Measurements from ENCODE around the gene SLTM.
"Not testable (repeated sequence)": the region's sequence is repeated elsewhere in the genome, so short reads cannot be mapped to it uniquely, and the experiment has no call there.

GRCh38 chr15:58920447-58920846 lies 13.0 kb downstream of the SLTM start:
- TF ChIP-seq ZNF629 (tag by site-specific recombination; IDR thresholded peaks at IDR 0.05); ZNF350 (tag by site-specific recombination; IDR thresholded peaks at IDR 0.05); YY1 (tag by site-specific recombination; IDR thresholded peaks at IDR 0.05); ZNF416 (tag by site-specific recombination; IDR thresholded peaks at IDR 0.05); GLIS2 (tag by site-specific recombination; IDR thresholded peaks at IDR 0.05); TCF7L2 (IDR thresholded peaks at IDR 0.05; ENCODE audit: borderline replicate concordance, low read depth, low read length): not testable (repeated sequence)
- TF ChIP-seq, protein P1, sequence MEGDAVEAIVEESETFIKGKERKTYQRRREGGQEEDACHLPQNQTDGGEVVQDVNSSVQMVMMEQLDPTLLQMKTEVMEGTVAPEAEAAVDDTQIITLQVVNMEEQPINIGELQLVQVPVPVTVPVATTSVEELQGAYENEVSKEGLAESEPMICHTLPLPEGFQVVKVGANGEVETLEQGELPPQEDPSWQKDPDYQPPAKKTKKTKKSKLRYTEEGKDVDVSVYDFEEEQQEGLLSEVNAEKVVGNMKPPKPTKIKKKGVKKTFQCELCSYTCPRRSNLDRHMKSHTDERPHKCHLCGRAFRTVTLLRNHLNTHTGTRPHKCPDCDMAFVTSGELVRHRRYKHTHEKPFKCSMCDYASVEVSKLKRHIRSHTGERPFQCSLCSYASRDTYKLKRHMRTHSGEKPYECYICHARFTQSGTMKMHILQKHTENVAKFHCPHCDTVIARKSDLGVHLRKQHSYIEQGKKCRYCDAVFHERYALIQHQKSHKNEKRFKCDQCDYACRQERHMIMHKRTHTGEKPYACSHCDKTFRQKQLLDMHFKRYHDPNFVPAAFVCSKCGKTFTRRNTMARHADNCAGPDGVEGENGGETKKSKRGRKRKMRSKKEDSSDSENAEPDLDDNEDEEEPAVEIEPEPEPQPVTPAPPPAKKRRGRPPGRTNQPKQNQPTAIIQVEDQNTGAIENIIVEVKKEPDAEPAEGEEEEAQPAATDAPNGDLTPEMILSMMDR (tag by site-specific recombination; IDR thresholded peaks at IDR 0.05), result not testable (repeated sequence)

Measured in HEK293 (cell line).